HepG2 (cell line): ENCODE measurements around the gene SRSF10. TPM values are rescaled to one million over a fixed set of nuclear protein-coding genes. Genes with fewer than 3 reads are reported as not detected.
A peak's percentile ranks its signal among the peaks of the same experiment; 100 is the strongest.

Experiments used
- AGO2 ChIP-seq: fragments of 200-400 bp; formaldehyde crosslinking; optimal IDR thresholded peaks from 2 replicates; pipeline ENCODE3; 2017; ENCODE audit warnings: mild to moderate bottlenecking, low read depth, low read length, moderate library complexity
- ATF7 ChIP-seq, 2 experiments: fragments of 450-650 bp in 1 of 2; sonication (generic) in 1 of 2; formaldehyde crosslinking in 1 of 2; IDR thresholded peaks; 2 replicates each; pipeline versions ENCODE4 v1.4.0 to v1.6.1; 2016 to 2020; ENCODE audit warnings: antibody characterized with exemption in 1 of 2, mild to moderate bottlenecking in 1 of 2, missing genetic modification reagents in 1 of 2
- BCL6 ChIP-seq: IDR thresholded peaks from 2 replicates; pipeline ENCODE4 v1.6.1; 2016; ENCODE audit warnings: missing genetic modification reagents, missing compliant biosample characterization
- CSRNP1 ChIP-seq: sonication (generic); formaldehyde crosslinking; IDR thresholded peaks from 2 replicates; pipeline ENCODE4 v1.8.1; 2023; ENCODE audit warnings: mild to moderate bottlenecking, missing genetic modification reagents
- FOXJ3 ChIP-seq: sonication (generic); formaldehyde crosslinking; IDR thresholded peaks from 2 replicates; pipeline ENCODE4 v1.4.0; 2020; ENCODE audit warnings: missing genetic modification reagents, mild to moderate bottlenecking, borderline replicate concordance
- GTF3A ChIP-seq: sonication (generic); formaldehyde crosslinking; conservative IDR thresholded peaks from 2 replicates; pipeline ENCODE4 v1.4.0; 2020; ENCODE audit warnings: mild to moderate bottlenecking, missing genetic modification reagents
- HDAC2 ChIP-seq: sonication (generic); formaldehyde crosslinking; IDR thresholded peaks from 2 replicates; pipeline ENCODE4 v1.4.0; 2020; ENCODE audit warnings: missing genetic modification reagents
- HDAC6 ChIP-seq: fragments of 200-600 bp; sonication (generic); IDR thresholded peaks from 2 replicates; pipeline ENCODE4 v1.7.0; 2017; ENCODE audit warnings: mild to moderate bottlenecking, antibody characterized with exemption, low read length, low read depth
- IKZF5 ChIP-seq: IDR thresholded peaks from 2 replicates; pipeline ENCODE4 v1.6.1; 2018; ENCODE audit warnings: missing genetic modification reagents, mild to moderate bottlenecking, missing compliant biosample characterization
- KLF15 ChIP-seq: sonication (generic); formaldehyde crosslinking; IDR thresholded peaks from 2 replicates; pipeline ENCODE4 v1.8.1; 2023; ENCODE audit warnings: borderline replicate concordance, mild to moderate bottlenecking, inconsistent platforms, missing genetic modification reagents, mixed read lengths
- MAX ChIP-seq: IDR thresholded peaks from 2 replicates; pipeline ENCODE4 v1.6.1; 2012; ENCODE audit warnings: inconsistent platforms
- MBD4 ChIP-seq: IDR thresholded peaks from 2 replicates; pipeline ENCODE4 v1.6.1; 2012; ENCODE audit warnings: low read length, inconsistent platforms, borderline replicate concordance
- MEF2D ChIP-seq: sonication (generic); formaldehyde crosslinking; IDR thresholded peaks from 2 replicates; pipeline ENCODE4 v1.5.1; 2020; ENCODE audit warnings: mild to moderate bottlenecking, missing genetic modification reagents
- NKX3-1 ChIP-seq: sonication (generic); formaldehyde crosslinking; IDR thresholded peaks from 2 replicates; pipeline ENCODE4 v1.5.0; 2020; ENCODE audit warnings: missing genetic modification reagents
- POGZ ChIP-seq: sonication (generic); formaldehyde crosslinking; IDR thresholded peaks from 2 replicates; pipeline ENCODE4 v1.4.0; 2020; ENCODE audit warnings: mild to moderate bottlenecking, missing genetic modification reagents
- RBFOX2 ChIP-seq: fragments of 200-400 bp; formaldehyde crosslinking; IDR thresholded peaks from 2 replicates; pipeline ENCODE4 v1.6.1; 2017; ENCODE audit warnings: low read depth, mild to moderate bottlenecking, low read length
- SALL1 ChIP-seq: sonication (generic); formaldehyde crosslinking; IDR thresholded peaks from 2 replicates; pipeline ENCODE4 v1.8.0; 2022; ENCODE audit warnings: mild to moderate bottlenecking, missing genetic modification reagents
- SAP130 ChIP-seq: IDR thresholded peaks from 2 replicates; pipeline ENCODE4 v1.6.1; 2016; ENCODE audit warnings: low read depth
- YY1 ChIP-seq: IDR thresholded peaks from 2 replicates; pipeline ENCODE4 v1.6.1; 2011; ENCODE audit warnings: low read length, low read depth, moderate library complexity, mild to moderate bottlenecking; ENCODE audit not compliant: insufficient read depth, insufficient replicate concordance
- ZNF414 ChIP-seq: sonication (generic); formaldehyde crosslinking; IDR thresholded peaks from 2 replicates; pipeline ENCODE4 v1.5.0; 2020; ENCODE audit warnings: missing genetic modification reagents
- ZNF496 ChIP-seq: sonication (generic); formaldehyde crosslinking; IDR thresholded peaks from 2 replicates; pipeline ENCODE4 v1.8.1; 2023; ENCODE audit warnings: mild to moderate bottlenecking, moderate library complexity, missing genetic modification reagents; ENCODE audit not compliant: insufficient replicate concordance
- ZNF547 ChIP-seq: sonication (generic); formaldehyde crosslinking; IDR thresholded peaks from 2 replicates; pipeline ENCODE4 v1.5.1; 2020; ENCODE audit warnings: mild to moderate bottlenecking, missing genetic modification reagents
- ZNF576 ChIP-seq: sonication (generic); formaldehyde crosslinking; IDR thresholded peaks from 2 replicates; pipeline ENCODE4 v1.4.0; 2020; ENCODE audit warnings: mild to moderate bottlenecking, missing genetic modification reagents
- ZNF75D ChIP-seq: sonication (generic); formaldehyde crosslinking; IDR thresholded peaks from 2 replicates; pipeline ENCODE4 v1.8.1; 2023; ENCODE audit warnings: missing genetic modification reagents, mild to moderate bottlenecking, borderline replicate concordance
- ZSCAN30 ChIP-seq: sonication (generic); formaldehyde crosslinking; IDR thresholded peaks from 2 replicates; pipeline ENCODE4 v1.5.0; 2020; ENCODE audit warnings: mild to moderate bottlenecking, missing genetic modification reagents
- ZZZ3 ChIP-seq: sonication (generic); formaldehyde crosslinking; IDR thresholded peaks from 2 replicates; pipeline ENCODE4 v1.4.0; 2020; ENCODE audit warnings: missing genetic modification reagents, mild to moderate bottlenecking, borderline replicate concordance
- polyA plus RNA-seq, 8 experiments: library from polyadenylated mRNA; depleted of rRNA in 3 of 8; stranded (reverse) in 7 of 8; unstranded in 1 of 8; fragments of >200 nt; fragmentation: Illumina TruSeq in 4 of 8; extraction: Trizol in 4 of 8; gene quantifications; 2 replicates each; pipeline versions ENCODE4 v1.2.1 to v1.2.3, GENCODE V29; 2011 to 2016; ENCODE audit warnings: low read depth in 4 of 8, missing spikeins in 1 of 8, mixed read lengths in 1 of 8; ENCODE audit not compliant: insufficient read depth in 1 of 8
- total RNA-seq, 5 experiments: library from RNA; depleted of rRNA; stranded (reverse); fragments of >200 nt; fragmentation: Illumina TruSeq; extraction: Trizol; gene quantifications; 2 replicates each; pipeline ENCODE4 v1.2.3, GENCODE V29; 2016; ENCODE audit warnings: low read depth in 1 of 5

Gene SRSF10
- total and polyA plus RNA-seq, 2 of the 13 experiments (the other 11 are each of a cell fraction or from before 2014, with no cell fraction given): 126 to 186 TPM

GRCh38 chr1:24018611-24019580 is 38.8 kb upstream of the SRSF10 start (continued):
- TF ChIP-seq ZNF75D (no peak), MBD4 (no peak), FOXJ3 (peak; percentile 89; the same call in 1 of the 2 replicates), ZZZ3 (no peak), SAP130 (peak; percentile 81), SALL1 (CRISPR knock-in tag) (peak; percentile 94), MAX (peak; percentile 66), MEF2D (CRISPR knock-in tag) (peak; percentile 98), GTF3A (CRISPR knock-in tag) (no peak), ATF7 (IDR thresholded peaks at IDR 0.05) (no peak), ATF7 (CRISPR knock-in tag; IDR thresholded peaks at IDR 0.05) (no peak), NKX3-1 (CRISPR knock-in tag) (no peak), ZNF547 (CRISPR knock-in tag) (no peak), ZSCAN30 (CRISPR knock-in tag) (no peak), HDAC2 (peak; percentile 79), KLF15 (CRISPR knock-in tag) (no peak), YY1 (peak; percentile 44), CSRNP1 (CRISPR knock-in tag) (no peak), ZNF414 (CRISPR knock-in tag) (no peak), RBFOX2 (0 out of 2 replicates have a peak, but pooled peaks have one; percentile 23), BCL6 (CRISPR knock-in tag) (peak; percentile 96), IKZF5 (peak; percentile 83), POGZ (CRISPR knock-in tag) (peak; percentile 56; the same call in 1 of the 2 replicates), AGO2 (no peak), ZNF496 (CRISPR knock-in tag) (no peak), HDAC6 (no peak), ZNF576 (CRISPR knock-in tag) (no peak)
